TTC549 (cell line): ENCODE data around the gene COL19A1.
"Not testable (repeated sequence)": the region's sequence is repeated elsewhere in the genome, so short reads cannot be mapped to it uniquely, and the experiment has no call there.

Source experiments
- FAIRE-seq: peaks from 2 replicates; lab custom pipeline; 2012; peaks lifted over from hg19 to GRCh38; lab: Jason Lieb, UNC

The COL19A1 gene

DNA sequence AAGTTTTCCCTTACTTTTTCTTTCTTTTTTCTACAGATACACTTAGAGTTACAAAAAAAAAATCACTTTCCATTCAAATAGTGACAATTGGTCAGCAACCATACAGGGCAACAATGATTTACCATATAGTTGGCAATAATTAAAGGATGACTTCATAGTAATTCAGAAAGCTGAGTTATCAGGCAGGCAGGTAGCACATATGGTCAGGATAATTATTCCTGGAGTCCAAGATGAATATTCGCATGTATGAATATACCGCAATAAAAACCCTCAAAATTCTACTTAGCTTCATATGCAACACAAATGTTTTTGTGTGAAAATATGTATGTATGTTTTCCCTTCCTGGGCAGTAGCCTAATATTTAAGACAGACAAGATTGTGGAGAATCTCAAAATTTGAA lies 34.5 kb downstream of the COL19A1 start:
- no peak for FAIRE-seq

GRCh38 chr6:69901361-69901760 lies 35.0 kb downstream of the COL19A1 start:
- no peak for FAIRE-seq

DNA sequence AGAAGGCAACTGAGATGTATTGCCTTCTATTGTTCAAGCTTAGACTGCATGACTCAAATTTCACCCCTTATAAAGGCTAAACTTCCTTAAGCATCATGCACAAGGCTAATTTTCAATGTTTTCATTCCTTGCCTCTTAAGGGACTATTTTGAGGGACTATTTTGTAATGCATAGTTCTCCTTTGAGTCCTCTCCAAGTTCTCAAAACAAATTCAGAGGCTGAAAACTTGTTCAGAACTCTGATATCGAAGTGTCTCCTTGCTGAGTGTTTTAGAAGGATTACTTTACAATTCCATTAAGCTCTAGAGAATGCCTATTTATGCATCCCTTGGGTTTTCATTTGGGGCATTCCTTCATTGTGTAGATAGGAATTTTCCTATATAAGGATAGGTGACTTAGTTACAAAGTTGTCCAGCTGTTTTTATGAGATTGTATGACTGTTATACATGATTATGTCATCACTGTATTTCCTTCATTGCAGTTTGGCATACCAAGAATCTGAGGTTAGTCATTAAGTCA lies 41.7 kb downstream of the COL19A1 start:
- no peak for FAIRE-seq

DNA sequence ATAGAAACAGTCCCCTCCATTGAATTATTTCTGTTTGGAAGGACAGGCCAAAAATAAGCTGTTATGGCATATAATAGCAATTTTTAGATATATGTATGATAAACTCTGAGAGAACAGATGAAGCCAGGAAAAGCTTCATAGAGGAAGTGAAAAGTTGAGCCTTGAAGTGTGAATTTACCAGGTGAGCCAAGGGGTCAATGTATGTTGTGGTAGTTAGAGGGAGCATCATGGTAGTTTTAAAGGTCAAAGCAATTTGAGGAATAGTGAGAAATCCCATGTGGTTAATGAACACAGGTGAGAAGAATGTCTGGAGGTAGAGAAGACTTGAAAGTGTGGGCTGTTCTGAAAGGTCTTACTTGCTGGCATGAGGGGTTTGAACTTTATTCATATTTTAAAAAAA lies 47.0 kb downstream of the COL19A1 start:
- FAIRE-seq = no peak

- no peak for FAIRE-seq
These were observed 47.7 kb downstream of the COL19A1 start for GRCh38 chr6:69914015-69914485.

GRCh38 chr6:69915346-69915745 lies 49.0 kb downstream of the COL19A1 start:
- FAIRE-seq = no peak

DNA sequence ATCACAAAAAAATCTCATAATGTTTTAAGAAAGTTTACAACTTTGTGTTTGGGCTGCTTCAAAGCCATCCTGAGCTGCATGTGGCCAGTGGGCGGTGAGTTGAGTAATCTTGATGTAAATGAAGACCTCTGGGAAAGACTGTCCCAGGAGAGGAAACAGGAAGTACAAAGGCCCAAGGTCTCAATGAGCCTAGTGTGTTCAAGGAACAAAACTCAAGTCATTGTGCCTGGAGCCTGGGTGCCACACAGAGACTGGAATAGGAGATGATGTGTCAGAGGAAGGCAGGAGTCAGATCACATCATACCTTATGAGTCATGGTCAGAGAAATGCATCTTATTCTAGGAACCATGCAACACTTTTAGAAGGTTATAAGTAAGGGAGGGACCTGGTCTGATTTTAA lies 51.5 kb downstream of the COL19A1 start:
- FAIRE-seq = no peak

DNA sequence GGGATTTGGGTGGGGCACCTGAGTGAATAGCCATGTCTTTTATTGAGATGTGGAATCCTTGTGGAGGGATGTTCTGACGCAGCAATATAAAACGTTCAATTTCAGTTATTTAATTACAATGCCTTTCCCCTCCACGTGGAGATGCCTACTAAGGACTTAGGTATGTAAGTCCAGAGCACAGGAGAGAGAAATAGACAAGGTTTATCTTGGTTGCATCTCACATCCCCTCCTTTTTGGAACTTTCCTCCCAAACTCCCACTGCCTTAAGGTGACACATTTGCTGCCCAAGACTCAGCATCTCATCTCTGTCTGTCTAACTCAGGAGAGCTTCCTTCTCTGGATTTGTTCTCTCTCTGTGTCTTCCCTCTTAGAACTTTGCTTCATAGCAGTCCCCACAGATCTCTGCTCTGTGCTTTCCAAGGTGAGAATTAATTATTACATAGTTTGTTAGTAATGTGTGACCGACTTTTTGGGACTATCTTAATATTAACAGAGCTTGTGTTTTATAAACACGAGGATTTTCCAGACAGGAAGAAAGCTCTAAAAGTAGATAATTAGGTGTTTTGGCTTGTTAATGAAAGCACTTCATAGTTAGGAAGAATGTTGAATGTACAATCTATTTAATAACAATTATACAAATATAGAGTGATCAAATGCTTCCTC lies 52.6 kb downstream of the COL19A1 start:
- no peak for FAIRE-seq

- FAIRE-seq = peak; percentile 99
These were observed 54.7 kb downstream of the COL19A1 start for GRCh38 chr6:69921066-69921465.

DNA sequence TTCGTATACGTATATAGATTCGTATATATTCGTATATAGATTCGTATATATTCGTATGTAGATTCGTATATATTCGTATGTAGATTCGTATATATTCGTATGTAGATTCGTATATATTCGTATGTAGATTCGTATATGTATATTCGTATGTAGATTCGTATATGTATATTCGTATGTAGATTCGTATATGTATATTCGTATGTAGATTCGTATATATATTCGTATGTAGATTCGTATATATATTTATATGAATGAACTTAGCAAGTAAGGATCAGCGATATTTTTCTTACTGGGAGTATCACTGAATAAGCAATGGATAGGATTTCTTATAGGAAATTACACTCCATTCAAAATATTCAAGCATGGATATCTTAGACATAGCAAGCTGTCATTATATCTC lies 55.3 kb downstream of the COL19A1 start:
- not testable (repeated sequence) for FAIRE-seq

DNA sequence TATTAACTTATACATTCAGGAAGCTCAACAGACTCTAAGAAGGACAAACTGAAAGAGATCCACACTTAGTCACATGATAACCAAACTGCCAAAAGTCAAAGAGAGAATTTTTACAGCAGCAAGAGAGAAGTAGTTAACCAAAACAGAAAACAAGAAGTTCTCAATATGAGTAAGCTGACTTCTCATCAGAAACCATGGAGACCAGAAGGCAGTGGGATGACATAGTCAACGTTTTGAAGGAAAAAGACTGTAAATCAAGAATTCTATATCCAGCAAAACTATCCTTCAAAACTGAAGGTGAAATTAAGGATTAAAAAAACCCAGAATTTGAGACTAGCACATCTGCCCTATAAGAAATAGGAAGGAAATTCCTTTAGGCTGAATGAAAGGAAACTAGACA lies 60.4 kb downstream of the COL19A1 start:
- no peak for FAIRE-seq

GRCh38 chr6:69933239-69933638 lies 66.9 kb downstream of the COL19A1 start:
- FAIRE-seq = no peak

DNA sequence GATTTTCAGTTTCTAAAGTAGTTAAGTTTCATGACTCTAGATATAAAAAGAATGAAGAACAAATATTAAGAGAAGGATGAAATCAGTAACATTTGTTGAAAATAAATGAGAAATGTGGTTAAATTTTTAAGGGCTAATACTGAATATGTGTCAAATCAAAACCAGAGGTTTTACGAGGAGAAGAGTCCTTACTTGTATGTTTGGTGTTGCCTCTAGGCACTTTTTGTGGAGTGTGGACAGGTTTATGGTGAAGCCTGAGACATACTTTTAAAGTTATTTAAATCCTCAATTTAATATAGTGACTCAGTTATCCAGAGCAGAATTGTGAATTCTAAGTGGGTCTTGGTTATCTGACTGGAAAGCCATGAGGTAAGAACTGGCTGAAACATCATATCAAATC lies 68.7 kb downstream of the COL19A1 start:
- FAIRE-seq = no peak

DNA sequence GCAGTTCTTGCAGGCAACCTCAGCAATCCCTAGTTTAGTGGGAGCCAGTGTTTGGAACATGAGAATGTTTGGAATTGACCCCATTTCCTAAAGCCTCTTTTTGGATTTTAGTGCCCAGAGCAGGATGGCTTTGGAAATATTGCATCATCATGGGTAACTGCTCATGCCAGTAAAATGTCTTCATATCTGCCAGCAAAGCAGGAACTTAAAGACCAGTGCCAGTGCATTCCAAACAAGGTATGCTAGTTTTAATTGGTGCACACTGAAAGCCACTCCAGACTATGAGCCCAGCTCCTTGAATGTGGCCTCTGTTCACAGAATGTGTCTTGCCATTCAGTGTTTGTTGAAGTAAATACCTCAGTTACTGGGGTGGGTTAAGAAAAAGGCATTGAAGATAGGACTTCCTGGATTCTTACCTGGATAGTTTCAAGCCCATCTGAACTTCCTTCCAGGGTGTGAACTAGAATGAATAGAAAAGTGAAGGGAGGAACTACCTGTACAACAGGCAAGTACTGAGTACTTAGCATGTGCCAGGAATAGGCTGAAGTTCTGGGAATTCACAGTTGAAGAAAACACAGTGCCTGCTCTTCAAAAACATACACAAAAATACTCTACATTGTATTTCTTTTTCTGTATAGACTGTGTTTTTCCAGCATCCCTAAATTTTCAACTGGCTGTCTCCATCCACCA lies 70.5 kb downstream of the COL19A1 start:
- no peak for FAIRE-seq

DNA sequence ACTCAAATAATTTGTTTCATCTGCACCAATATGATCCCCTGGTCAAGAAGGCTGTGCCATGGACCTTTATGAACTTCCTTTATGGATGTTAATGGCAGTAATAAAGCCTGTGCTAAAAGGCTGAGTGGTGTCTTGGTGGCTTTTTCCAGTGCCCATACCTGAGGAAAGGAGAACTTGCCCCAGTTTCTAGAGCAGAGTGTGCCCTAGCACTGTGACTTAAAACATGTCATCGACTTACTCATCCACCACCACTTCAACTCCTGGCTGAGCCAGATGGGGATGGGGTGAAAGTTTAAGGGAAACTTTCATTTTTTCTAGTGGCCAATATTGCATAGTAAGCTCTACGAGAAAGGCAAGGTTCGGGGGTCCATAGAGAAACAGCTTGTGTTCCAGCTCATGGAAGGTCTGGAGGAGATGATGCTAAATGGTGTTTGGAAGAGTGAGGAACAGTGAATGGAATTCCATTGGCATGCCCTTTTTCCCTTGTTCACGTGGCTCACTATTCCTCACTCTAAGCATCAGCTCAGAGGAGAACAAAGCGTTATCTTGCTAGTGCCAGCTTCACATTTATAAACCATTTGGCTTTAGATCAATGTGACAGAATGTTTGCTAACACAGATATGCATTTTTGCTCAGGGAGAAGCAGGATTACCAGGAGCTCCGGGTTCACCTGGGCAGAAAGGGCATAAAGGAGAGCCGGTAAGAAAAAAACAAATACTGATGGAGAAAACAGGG lies 71.2 kb downstream of the COL19A1 start:
- FAIRE-seq = no peak

GRCh38 chr6:69942485-69942884 lies 76.1 kb downstream of the COL19A1 start:
- FAIRE-seq = no peak

DNA sequence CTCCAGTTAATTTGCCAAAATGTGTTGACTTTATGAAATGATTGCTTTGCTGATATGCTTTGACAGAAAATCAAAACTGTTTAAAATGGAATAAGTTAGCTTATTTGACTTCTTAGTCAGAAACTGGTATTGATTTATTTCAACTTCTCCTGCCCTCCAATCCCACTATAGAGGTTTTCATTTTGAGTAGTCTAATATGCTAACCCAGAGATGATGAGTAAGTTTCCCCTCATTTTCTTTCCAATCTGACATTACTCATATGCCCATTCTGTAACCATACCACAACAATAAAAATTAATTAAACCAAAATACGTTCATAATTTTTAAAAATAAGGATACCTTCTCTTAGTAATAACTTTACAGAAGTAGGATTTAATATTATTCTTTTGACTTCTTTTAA lies 78.8 kb downstream of the COL19A1 start:
- no peak for FAIRE-seq

GRCh38 chr6:69948479-69949114 lies 82.2 kb downstream of the COL19A1 start:
- no peak for FAIRE-seq

DNA sequence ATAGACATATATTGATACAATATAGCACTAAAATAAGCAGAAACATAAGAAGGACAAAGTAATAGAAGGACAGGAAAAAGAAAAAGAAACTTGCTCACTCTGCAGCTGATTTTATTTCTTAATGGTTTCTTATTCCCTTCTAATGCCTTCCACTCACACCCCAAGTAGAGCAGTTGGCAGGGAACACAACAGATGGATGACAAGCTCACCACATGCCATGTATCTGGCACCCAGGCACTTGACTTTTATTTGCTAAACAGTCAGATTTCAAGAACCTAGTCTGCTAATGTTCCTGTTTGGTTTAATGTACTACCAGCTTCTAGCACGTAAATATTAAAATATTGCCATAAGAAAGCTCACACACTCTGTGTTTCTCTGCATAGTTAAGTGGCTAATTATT lies 87.1 kb downstream of the COL19A1 start:
- no peak for FAIRE-seq

DNA sequence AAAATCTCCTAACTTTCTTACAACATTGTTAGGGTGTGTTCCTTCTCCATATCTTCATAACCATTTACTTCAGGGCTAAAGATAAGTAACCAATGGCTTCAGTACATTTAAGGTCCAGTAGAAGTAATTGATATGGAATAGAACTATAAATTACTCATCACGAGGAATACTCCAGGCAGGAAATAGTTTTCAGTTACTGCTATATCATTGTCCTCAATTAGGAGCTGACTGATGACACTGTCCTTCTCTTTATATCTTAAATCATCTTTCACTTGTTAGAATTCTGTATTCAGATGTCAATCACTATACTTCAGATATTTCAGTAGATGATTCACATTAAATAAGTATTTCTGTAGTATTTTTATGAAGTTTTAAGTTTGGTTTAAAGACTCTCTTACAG lies 88.4 kb downstream of the COL19A1 start:
- FAIRE-seq = no peak

GRCh38 chr6:69957985-69958559 lies 91.7 kb downstream of the COL19A1 start:
- FAIRE-seq = no peak

DNA sequence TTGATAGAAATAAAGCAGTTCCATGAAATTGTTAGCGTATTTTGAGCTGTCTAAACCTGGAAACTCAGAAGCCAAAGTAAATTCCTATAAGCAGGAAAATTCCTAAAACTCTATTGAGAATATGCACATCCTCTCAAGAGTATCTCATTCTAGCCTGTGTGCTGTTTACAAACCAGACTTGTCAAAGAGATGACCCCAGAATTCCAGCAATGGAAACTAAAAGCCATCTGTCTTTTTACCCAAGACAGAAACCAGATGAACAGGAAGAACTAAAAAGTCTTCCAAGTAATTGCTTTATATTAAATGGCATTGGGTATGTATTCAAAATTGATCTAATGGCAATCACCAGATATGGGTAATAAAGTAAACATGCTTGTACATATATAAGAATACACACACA lies 92.6 kb downstream of the COL19A1 start:
- FAIRE-seq = no peak
